SK-N-SH (cell line): ENCODE measurements around the gene GAS1.

Source experiments
- POLR2AphosphoS5 ChIP-seq: IDR thresholded peaks from 2 replicates; pipeline ENCODE4 v1.6.1; 2012; ENCODE audit warnings: low read depth, low read length
- RCOR1 ChIP-seq: fragments of 150-350 bp; IDR thresholded peaks from 2 replicates; pipeline ENCODE4 v1.6.1; 2017; ENCODE audit warnings: antibody characterized with exemption, low read length
- TCF12 ChIP-seq: IDR thresholded peaks from 2 replicates; pipeline ENCODE4 v1.4.0; 2012
- TEAD4 ChIP-seq: IDR thresholded peaks from 2 replicates; pipeline ENCODE4 v1.4.0; 2012; ENCODE audit warnings: mild to moderate bottlenecking, borderline replicate concordance; ENCODE audit not compliant: insufficient read depth
- TF ChIP-seq, protein P1 (sequence below): fragments of 150-350 bp; IDR thresholded peaks from 2 replicates; pipeline ENCODE4 v1.6.1; 2016; ENCODE audit warnings: mild to moderate bottlenecking, low read depth, low read length
- TF ChIP-seq, protein P2 (sequence below): fragments of 200-600 bp; sonication (generic); IDR thresholded peaks from 2 replicates; pipeline ENCODE4 v1.6.1; 2017; ENCODE audit warnings: antibody characterized with exemption, mild to moderate bottlenecking, moderate library complexity
- TF ChIP-seq, protein P3 (sequence below): IDR thresholded peaks from 2 replicates; pipeline ENCODE4 v1.4.0; 2012; ENCODE audit warnings: low read depth
- TF ChIP-seq, protein P4 (sequence below): IDR thresholded peaks from 2 replicates; pipeline ENCODE4 v1.4.0; 2012; ENCODE audit warnings: low read depth, borderline replicate concordance

DNA sequence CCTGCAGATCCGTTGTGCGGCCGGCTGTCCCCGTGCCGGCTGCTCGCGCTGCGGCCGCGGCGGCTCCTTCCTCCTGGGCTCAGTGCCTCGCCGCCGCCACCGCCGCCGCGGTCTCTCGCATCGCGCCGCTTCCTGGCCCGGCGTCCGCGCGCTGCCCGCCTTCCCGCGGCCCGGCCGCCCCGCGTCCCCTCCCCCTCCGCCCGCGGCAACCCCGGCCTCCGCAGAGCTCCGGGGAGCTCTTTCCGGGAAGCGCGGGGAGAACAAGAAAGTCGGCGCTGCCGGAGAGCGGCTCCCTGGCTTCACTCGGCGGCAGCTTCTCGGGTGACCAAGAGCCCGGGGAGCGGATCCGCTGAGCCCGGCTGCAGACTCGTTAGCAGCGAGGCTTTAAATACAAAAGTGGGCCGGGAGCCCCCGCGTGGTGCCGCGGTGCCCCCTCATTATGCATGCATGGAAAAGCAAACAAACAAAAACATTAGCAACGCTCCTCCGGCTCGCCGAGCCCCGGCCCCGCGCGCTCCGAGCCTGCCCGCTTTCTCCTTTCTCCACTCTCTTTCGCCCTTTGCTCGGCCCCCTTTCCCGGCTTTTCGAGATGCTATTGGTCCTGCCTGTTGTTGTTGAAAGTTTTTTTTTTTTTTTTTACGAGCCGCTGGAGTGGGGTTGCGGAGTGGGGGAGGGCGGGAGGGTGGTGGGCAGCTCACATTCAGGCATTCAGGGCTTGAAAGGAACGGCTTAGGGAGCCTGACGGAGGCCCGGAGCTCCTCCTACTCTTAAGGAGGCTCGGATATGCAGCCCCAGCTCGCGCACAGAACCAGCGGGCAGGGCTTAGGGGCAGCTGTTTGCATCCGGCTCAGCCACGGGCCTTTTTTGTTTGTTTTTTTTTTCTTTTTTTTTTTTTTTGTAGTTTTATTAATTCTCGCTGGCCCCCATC lies at the start of gene GAS1:
- TF ChIP-seq, protein P1, sequence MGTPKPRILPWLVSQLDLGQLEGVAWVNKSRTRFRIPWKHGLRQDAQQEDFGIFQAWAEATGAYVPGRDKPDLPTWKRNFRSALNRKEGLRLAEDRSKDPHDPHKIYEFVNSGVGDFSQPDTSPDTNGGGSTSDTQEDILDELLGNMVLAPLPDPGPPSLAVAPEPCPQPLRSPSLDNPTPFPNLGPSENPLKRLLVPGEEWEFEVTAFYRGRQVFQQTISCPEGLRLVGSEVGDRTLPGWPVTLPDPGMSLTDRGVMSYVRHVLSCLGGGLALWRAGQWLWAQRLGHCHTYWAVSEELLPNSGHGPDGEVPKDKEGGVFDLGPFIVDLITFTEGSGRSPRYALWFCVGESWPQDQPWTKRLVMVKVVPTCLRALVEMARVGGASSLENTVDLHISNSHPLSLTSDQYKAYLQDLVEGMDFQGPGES = no peak
- TF ChIP-seq RCOR1 (no peak), TCF12 (peak; percentile 28; the same call in 1 of the 2 replicates), TEAD4 (no peak), POLR2AphosphoS5 (peak; percentile 93)
- TF ChIP-seq, protein P2, sequence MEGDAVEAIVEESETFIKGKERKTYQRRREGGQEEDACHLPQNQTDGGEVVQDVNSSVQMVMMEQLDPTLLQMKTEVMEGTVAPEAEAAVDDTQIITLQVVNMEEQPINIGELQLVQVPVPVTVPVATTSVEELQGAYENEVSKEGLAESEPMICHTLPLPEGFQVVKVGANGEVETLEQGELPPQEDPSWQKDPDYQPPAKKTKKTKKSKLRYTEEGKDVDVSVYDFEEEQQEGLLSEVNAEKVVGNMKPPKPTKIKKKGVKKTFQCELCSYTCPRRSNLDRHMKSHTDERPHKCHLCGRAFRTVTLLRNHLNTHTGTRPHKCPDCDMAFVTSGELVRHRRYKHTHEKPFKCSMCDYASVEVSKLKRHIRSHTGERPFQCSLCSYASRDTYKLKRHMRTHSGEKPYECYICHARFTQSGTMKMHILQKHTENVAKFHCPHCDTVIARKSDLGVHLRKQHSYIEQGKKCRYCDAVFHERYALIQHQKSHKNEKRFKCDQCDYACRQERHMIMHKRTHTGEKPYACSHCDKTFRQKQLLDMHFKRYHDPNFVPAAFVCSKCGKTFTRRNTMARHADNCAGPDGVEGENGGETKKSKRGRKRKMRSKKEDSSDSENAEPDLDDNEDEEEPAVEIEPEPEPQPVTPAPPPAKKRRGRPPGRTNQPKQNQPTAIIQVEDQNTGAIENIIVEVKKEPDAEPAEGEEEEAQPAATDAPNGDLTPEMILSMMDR = no peak
- TF ChIP-seq, protein P3, sequence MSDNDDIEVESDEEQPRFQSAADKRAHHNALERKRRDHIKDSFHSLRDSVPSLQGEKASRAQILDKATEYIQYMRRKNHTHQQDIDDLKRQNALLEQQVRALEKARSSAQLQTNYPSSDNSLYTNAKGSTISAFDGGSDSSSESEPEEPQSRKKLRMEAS = no peak; the same call in 1 of the 2 replicates
- TF ChIP-seq, protein P4, sequence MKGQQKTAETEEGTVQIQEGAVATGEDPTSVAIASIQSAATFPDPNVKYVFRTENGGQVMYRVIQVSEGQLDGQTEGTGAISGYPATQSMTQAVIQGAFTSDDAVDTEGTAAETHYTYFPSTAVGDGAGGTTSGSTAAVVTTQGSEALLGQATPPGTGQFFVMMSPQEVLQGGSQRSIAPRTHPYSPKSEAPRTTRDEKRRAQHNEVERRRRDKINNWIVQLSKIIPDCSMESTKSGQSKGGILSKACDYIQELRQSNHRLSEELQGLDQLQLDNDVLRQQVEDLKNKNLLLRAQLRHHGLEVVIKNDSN = no peak
